Smooth muscle cell (in vitro differentiated cells): ENCODE results near the gene HACD2. TPM values are rescaled to one million over a fixed set of nuclear protein-coding genes. Genes with fewer than 3 reads are reported as not detected.
"Not testable (repeated sequence)": the region's sequence is repeated elsewhere in the genome, so short reads cannot be mapped to it uniquely, and the experiment has no call there.

ENCODE experiments used
- DNase-seq: peaks from one replicate; lab custom pipeline; 2025; ENCODE audit not compliant: unreplicated experiment; lab: John Stamatoyannopoulos, UW
- H2AFZ ChIP-seq: fragments of 200-600 bp; sonication (generic); 2 replicates; pipeline ENCODE4 v1.6.0; 2016; ENCODE audit warnings: antibody characterized with exemption, low read depth, mild to moderate bottlenecking
- H3F3A ChIP-seq: fragments of 200-600 bp; sonication (generic); 2 replicates; pipeline ENCODE4 v1.6.0; 2017; ENCODE audit warnings: antibody characterized with exemption, low read depth
- H3K27ac ChIP-seq: fragments of 200-600 bp; sonication (generic); 2 replicates; pipeline ENCODE4 v1.5.1; 2016; ENCODE audit warnings: low read depth, mild to moderate bottlenecking
- H3K27me3 ChIP-seq: fragments of 200-600 bp; sonication (generic); 2 replicates; pipeline ENCODE4 v1.6.1; 2016; ENCODE audit warnings: low read depth, mild to moderate bottlenecking
- H3K36me3 ChIP-seq: fragments of 200-600 bp; sonication (generic); 2 replicates; pipeline ENCODE4 v1.5.1; 2016; ENCODE audit warnings: low read depth
- H3K4me1 ChIP-seq: fragments of 200-600 bp; sonication (generic); 2 replicates; pipeline ENCODE4 v1.5.1; 2016; ENCODE audit warnings: low read depth
- H3K4me2 ChIP-seq: fragments of 200-600 bp; sonication (generic); 2 replicates; pipeline ENCODE4 v1.6.0; 2016; ENCODE audit warnings: mild to moderate bottlenecking
- H3K4me3 ChIP-seq: fragments of 200-600 bp; sonication (generic); 2 replicates; pipeline ENCODE4 v1.5.1; 2016; ENCODE audit warnings: mild to moderate bottlenecking
- H3K79me2 ChIP-seq: fragments of 200-600 bp; sonication (generic); 2 replicates; pipeline ENCODE4 v1.6.0; 2016; ENCODE audit warnings: low read depth, mild to moderate bottlenecking
- H3K9ac ChIP-seq: fragments of 200-600 bp; sonication (generic); 2 replicates; pipeline ENCODE4 v1.6.0; 2016; ENCODE audit warnings: low read depth
- H3K9me3 ChIP-seq: fragments of 200-600 bp; sonication (generic); replicated peaks from 2 replicates; pipeline ENCODE4 v1.5.1; 2016; ENCODE audit warnings: low read depth
- H4K20me1 ChIP-seq: fragments of 200-600 bp; sonication (generic); 2 replicates; pipeline ENCODE4 v1.6.0; 2016; ENCODE audit warnings: low read depth
- WGBS: methylation state at CpG from one replicate; pipeline ENCODE4 v1.1.7; 2016; ENCODE audit warnings: low lambda C conversion rate; 5-methylcytosine and 5-hydroxymethylcytosine counted together
- polyA plus RNA-seq: library from polyadenylated mRNA; unstranded; fragments of >200 nt; fragmentation: Nextera tagmentation; extraction: Ambion mirVana; gene quantifications from 2 replicates; pipeline ENCODE4 v1.2.1, GENCODE V29; 2016
- total RNA-seq: library from RNA; depleted of rRNA; stranded (reverse); fragments of >200 nt; gene quantifications from 2 replicates; pipeline ENCODE4 v1.2.3, GENCODE V29; 2014
- TF ChIP-seq, protein P1 (sequence below): fragments of 200-600 bp; sonication (generic); IDR thresholded peaks from 2 replicates; pipeline ENCODE4 v1.5.1; 2017; ENCODE audit warnings: borderline replicate concordance, mild to moderate bottlenecking, antibody characterized with exemption; ENCODE audit not compliant: insufficient read depth, poor library complexity, severe bottlenecking

Gene HACD2
- total and polyA plus RNA-seq, 2 experiments from 2014 or later: 9.5 to 28.3 TPM

DNA sequence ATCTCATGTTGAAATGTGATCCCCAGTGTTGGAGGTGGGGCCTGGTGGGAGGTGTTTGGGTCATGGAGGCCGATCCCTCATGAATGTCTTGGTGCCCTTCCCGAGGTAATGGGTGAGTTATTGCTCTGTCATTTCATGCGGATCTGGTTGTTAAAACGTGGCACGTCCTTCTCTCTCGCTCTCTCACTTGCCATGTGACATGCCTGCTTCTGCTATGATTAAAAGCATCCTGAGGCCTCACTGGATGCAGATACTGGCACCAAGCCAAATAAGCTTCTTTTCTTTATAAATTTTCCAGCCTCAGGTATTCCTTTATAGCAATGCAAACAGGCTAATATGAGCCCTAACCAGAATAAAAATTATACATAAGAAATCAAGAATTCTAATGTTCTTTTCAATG, 31.7 kb upstream of the HACD2 start:
- peaks cover 4% of the 10 kb centered on the region for H3K36me3 ChIP-seq
- H2AFZ ChIP-seq: no peak overlapping the region

DNA sequence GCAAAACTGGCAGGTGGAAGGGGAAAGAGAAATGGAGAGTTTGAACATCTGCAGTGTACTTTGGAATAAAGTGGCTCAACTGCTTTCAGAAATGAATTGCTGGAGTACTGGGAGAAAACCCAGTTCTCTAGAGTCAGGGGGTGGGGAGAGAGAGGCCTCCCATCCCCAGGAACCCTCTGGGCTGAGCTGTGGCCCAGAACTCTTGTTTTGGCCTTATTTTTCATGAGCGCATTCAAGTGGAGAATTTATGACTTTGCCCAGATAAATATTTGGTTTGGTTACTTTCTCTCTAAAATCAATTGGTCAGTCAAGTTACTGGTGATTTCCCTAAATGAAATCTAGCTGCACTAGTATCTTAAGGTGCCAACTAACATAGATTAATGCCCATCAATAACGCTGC, 28.7 kb upstream of the HACD2 start:
- no peak overlapping the region for H3K4me3 ChIP-seq
- peaks cover 4% of the 10 kb centered on the region for H3K36me3 ChIP-seq
- H3F3A ChIP-seq: peaks cover 9% of the 10 kb centered on the region
- 99% methylated on average over 2 of the region's 2 CpGs for WGBS
- H3K9me3 ChIP-seq: no peaks in the 10 kb centered on the region
- no peak for DNase-seq
- no peaks in the 10 kb centered on the region for H4K20me1 ChIP-seq
- H3K4me1 ChIP-seq: no peaks in the 10 kb centered on the region
- no peak overlapping the region for H3K27ac ChIP-seq
- no peak overlapping the region for H3K4me2 ChIP-seq
- no peak overlapping the region for H3K9ac ChIP-seq
- TF ChIP-seq, protein P1, sequence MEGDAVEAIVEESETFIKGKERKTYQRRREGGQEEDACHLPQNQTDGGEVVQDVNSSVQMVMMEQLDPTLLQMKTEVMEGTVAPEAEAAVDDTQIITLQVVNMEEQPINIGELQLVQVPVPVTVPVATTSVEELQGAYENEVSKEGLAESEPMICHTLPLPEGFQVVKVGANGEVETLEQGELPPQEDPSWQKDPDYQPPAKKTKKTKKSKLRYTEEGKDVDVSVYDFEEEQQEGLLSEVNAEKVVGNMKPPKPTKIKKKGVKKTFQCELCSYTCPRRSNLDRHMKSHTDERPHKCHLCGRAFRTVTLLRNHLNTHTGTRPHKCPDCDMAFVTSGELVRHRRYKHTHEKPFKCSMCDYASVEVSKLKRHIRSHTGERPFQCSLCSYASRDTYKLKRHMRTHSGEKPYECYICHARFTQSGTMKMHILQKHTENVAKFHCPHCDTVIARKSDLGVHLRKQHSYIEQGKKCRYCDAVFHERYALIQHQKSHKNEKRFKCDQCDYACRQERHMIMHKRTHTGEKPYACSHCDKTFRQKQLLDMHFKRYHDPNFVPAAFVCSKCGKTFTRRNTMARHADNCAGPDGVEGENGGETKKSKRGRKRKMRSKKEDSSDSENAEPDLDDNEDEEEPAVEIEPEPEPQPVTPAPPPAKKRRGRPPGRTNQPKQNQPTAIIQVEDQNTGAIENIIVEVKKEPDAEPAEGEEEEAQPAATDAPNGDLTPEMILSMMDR: no peak
- H3K27me3 ChIP-seq: no peaks in the 10 kb centered on the region
- H3K79me2 ChIP-seq: no peaks in the 10 kb centered on the region
- no peak overlapping the region for H2AFZ ChIP-seq

More for the DNA sequence above, 31.7 kb upstream of the HACD2 start:
- H3F3A ChIP-seq: peaks cover 5% of the 10 kb centered on the region
- H3K4me1 ChIP-seq: peaks cover 3% of the 10 kb centered on the region
- no peaks in the 10 kb centered on the region for H3K9me3 ChIP-seq
- no peak overlapping the region for H3K4me2 ChIP-seq
- H3K27me3 ChIP-seq: no peaks in the 10 kb centered on the region
- H3K79me2 ChIP-seq: no peaks in the 10 kb centered on the region
- DNase-seq: no peak
- 91% methylated on average over 6 of the region's 6 CpGs for WGBS
- no peak overlapping the region for H3K4me3 ChIP-seq
- no peaks in the 10 kb centered on the region for H4K20me1 ChIP-seq
- H3K9ac ChIP-seq: no peak overlapping the region
- TF ChIP-seq, protein P1: no peak
- H3K27ac ChIP-seq: no peak overlapping the region

DNA sequence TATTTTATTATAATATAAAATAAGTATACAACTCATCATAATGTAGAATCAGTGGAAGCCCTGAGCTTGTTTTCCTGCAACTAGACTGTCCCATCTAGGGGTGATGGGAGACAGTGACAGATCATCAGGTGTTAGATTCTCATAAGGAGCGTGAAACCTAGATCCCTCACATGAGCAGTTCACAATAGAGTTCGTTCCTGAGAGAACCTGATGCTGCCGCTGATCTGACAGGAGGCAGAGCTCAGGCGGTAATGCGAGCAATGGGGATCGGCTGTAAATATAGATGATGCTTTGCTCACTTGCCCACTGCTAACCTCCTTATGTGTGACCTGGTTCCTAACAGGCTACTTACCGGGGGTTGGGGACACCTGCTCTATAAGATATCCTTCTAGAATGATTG, 26.8 kb upstream of the HACD2 start:
- H3K79me2 ChIP-seq, H3K9ac ChIP-seq, H3K4me1 ChIP-seq, H4K20me1 ChIP-seq, H3K27me3 ChIP-seq, H2AFZ ChIP-seq, H3K36me3 ChIP-seq, H3K9me3 ChIP-seq, DNase-seq, H3K27ac ChIP-seq, H3K4me3 ChIP-seq, H3K4me2 ChIP-seq: not testable (repeated sequence)
- 97% methylated on average over 7 of the region's 7 CpGs for WGBS
- peaks cover 12% of the 10 kb centered on the region for H3F3A ChIP-seq

DNA sequence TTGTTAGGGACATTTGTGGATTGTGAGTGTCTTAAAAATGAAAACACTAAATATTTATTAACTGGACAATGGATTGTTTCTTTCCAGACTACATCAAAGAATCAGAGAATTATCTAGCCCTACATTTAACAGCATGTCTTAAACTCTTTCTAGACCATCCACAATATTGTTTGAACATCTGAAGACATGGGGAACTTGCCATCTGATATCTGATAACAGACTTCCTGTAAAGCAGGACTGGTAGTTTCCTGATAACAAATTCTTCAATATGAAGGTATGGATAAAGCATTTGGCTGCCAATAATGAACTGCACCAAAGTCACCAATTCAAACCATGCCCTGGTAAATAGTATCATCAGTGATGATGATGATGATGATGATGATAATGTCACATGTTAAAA, 26.2 kb upstream of the HACD2 start:
- Histone ChIP-seq H3K36me3 (peaks cover 4% of the 10 kb centered on the region), H4K20me1 (no peaks in the 10 kb centered on the region), H3K9ac (no peak overlapping the region), H3K4me3 (no peak overlapping the region), H3K79me2 (peaks cover 4% of the 10 kb centered on the region), H3K4me2 (no peak overlapping the region), H3F3A (peaks cover 12% of the 10 kb centered on the region), H2AFZ (no peak overlapping the region), H3K4me1 (no peaks in the 10 kb centered on the region), H3K9me3 (no peaks in the 10 kb centered on the region), H3K27ac (no peak overlapping the region), H3K27me3 (no peaks in the 10 kb centered on the region)
- TF ChIP-seq, protein P1: no peak
- no peak for DNase-seq
